AG20443 (cell line): ENCODE results near the gene CDH13.

ENCODE experiments used
- DNase-seq: peaks from one replicate; pipeline ENCODE4 v3.0.0; 2012; ENCODE audit warnings: low spot score, mixed read lengths

Gene CDH13

GRCh38 chr16:82748026-82748425 lies 121.3 kb downstream of the CDH13 start:
- DNase-seq, result peak; percentile 69

- no peak for DNase-seq
Observed at GRCh38 chr16:82750068-82750467, 123.3 kb downstream of the CDH13 start.

GRCh38 chr16:82751020-82751419 lies 124.3 kb downstream of the CDH13 start:
- no peak for DNase-seq

- DNase-seq, result no peak
Observed at GRCh38 chr16:82752172-82752571, 125.4 kb downstream of the CDH13 start.

GRCh38 chr16:82753821-82754220 lies 127.1 kb downstream of the CDH13 start:
- peak; percentile 37 for DNase-seq

GRCh38 chr16:82754716-82755513 lies 128.1 kb downstream of the CDH13 start:
- no peak for DNase-seq

- no peak for DNase-seq
Observed at GRCh38 chr16:82755570-82756282, 129.0 kb downstream of the CDH13 start.

- DNase-seq, result peak; percentile 17
Observed at GRCh38 chr16:82756283-82756599, 129.5 kb downstream of the CDH13 start.

GRCh38 chr16:82758406-82758805 lies 131.6 kb downstream of the CDH13 start:
- DNase-seq, result no peak

GRCh38 chr16:82758904-82759303 lies 132.1 kb downstream of the CDH13 start:
- DNase-seq, result no peak

- peak; percentile 60 for DNase-seq
Observed at GRCh38 chr16:82761236-82761635, 134.5 kb downstream of the CDH13 start.

GRCh38 chr16:82761858-82762257 lies 135.1 kb downstream of the CDH13 start:
- no peak for DNase-seq

- DNase-seq, result no peak
Observed at GRCh38 chr16:82763371-82763770, 136.6 kb downstream of the CDH13 start.

GRCh38 chr16:82767198-82767597 lies 140.4 kb downstream of the CDH13 start:
- DNase-seq, result no peak

- no peak for DNase-seq
Observed at GRCh38 chr16:82767808-82768207, 141.0 kb downstream of the CDH13 start.

GRCh38 chr16:82769845-82770244 lies 143.1 kb downstream of the CDH13 start:
- DNase-seq, result no peak

- no peak for DNase-seq
Observed at GRCh38 chr16:82772215-82772614, 145.4 kb downstream of the CDH13 start.

- no peak for DNase-seq
Observed at GRCh38 chr16:82773018-82773417, 146.2 kb downstream of the CDH13 start.

GRCh38 chr16:82776470-82777146 lies 149.8 kb downstream of the CDH13 start:
- no peak for DNase-seq

GRCh38 chr16:82782715-82783251 lies 156.0 kb downstream of the CDH13 start:
- no peak for DNase-seq

- no peak for DNase-seq
Observed at GRCh38 chr16:82783933-82784572, 157.3 kb downstream of the CDH13 start.

- DNase-seq, result no peak
Observed at GRCh38 chr16:82784573-82784968, 157.8 kb downstream of the CDH13 start.
